KMS-11 (cell line): Measurements from ENCODE around the gene LZTS2.

Source experiments
- H2AFZ ChIP-seq: fragments of 200-600 bp; sonication (generic); 2 replicates; pipeline ENCODE4 v1.6.1; 2016; ENCODE audit warnings: antibody characterized with exemption, mixed run types, low read depth
- H3K27ac ChIP-seq: fragments of 200-600 bp; sonication (generic); 2 replicates; pipeline ENCODE4 v1.6.1; 2016; ENCODE audit warnings: mild to moderate bottlenecking, mixed run types
- H3K27me3 ChIP-seq: fragments of 200-600 bp; sonication (generic); 2 replicates; pipeline ENCODE4 v1.6.1; 2017; ENCODE audit warnings: mild to moderate bottlenecking, low read depth, mixed run types, moderate library complexity; ENCODE audit not compliant: insufficient read depth
- H3K36me3 ChIP-seq: fragments of 200-600 bp; sonication (generic); 2 replicates; pipeline ENCODE4 v1.6.1; 2017; ENCODE audit warnings: mild to moderate bottlenecking, mixed run types; ENCODE audit not compliant: insufficient read depth
- H3K4me1 ChIP-seq: fragments of 200-600 bp; sonication (generic); 2 replicates; pipeline ENCODE4 v1.6.1; 2016; ENCODE audit warnings: mild to moderate bottlenecking, low read depth, mixed run types; ENCODE audit not compliant: poor library complexity, severe bottlenecking
- H3K4me2 ChIP-seq: fragments of 200-600 bp; sonication (generic); 2 replicates; pipeline ENCODE4 v1.7.0; 2016; ENCODE audit warnings: mild to moderate bottlenecking, mixed run types
- H3K4me3 ChIP-seq: fragments of 200-600 bp; sonication (generic); IDR thresholded peaks from 2 replicates; pipeline ENCODE4 v1.6.1; 2017; ENCODE audit warnings: low read depth, low read length, mixed read lengths; ENCODE audit not compliant: insufficient read depth
- H3K79me2 ChIP-seq: fragments of 200-600 bp; sonication (generic); 2 replicates; pipeline ENCODE4 v1.6.1; 2016; ENCODE audit warnings: low read depth, mixed run types; ENCODE audit not compliant: insufficient read depth
- H3K9ac ChIP-seq: fragments of 200-600 bp; sonication (generic); 2 replicates; pipeline ENCODE4 v1.6.1; 2016; ENCODE audit warnings: mild to moderate bottlenecking, mixed run types
- H4K20me1 ChIP-seq: fragments of 200-600 bp; sonication (generic); 2 replicates; pipeline ENCODE4 v1.6.1; 2016; ENCODE audit warnings: mild to moderate bottlenecking, mixed run types; ENCODE audit not compliant: insufficient read depth
- CTCF ChIP-seq: fragments of 200-600 bp; sonication (generic); conservative IDR thresholded peaks from 2 replicates; pipeline ENCODE4 v1.6.1; 2017; ENCODE audit warnings: low read depth, mild to moderate bottlenecking, antibody characterized with exemption, low read length, moderate library complexity, mixed read lengths

LZTS2 gene

GRCh38 chr10:101014230-101014884, 14.7 kb downstream of the LZTS2 start:
- Histone ChIP-seq H3K27ac (no peak overlapping the region), H2AFZ (no peak overlapping the region), H3K79me2 (no peaks in the 10 kb centered on the region), H3K4me1 (peaks cover 15% of the 10 kb centered on the region), H4K20me1 (no peaks in the 10 kb centered on the region), H3K9ac (no peak overlapping the region), H3K36me3 (no peaks in the 10 kb centered on the region), H3K4me3 (no peak overlapping the region), H3K27me3 (peaks cover 9% of the 10 kb centered on the region; the same call in 1 of the 2 replicates), H3K4me2 (no peak overlapping the region)
- peak; percentile 73 for TF ChIP-seq CTCF

- Histone ChIP-seq H3K4me3 (no peak overlapping the region), H3K4me1 (peaks cover 15% of the 10 kb centered on the region), H2AFZ (no peak overlapping the region), H4K20me1 (no peaks in the 10 kb centered on the region), H3K4me2 (no peak overlapping the region), H3K27me3 (peaks cover 11% of the 10 kb centered on the region; the same call in 1 of the 2 replicates), H3K27ac (no peak overlapping the region), H3K9ac (no peak overlapping the region), H3K36me3 (no peaks in the 10 kb centered on the region), H3K79me2 (no peaks in the 10 kb centered on the region)
- TF ChIP-seq CTCF: no peak
Observed at GRCh38 chr10:101014966-101015581, 15.5 kb downstream of the LZTS2 start.

GRCh38 chr10:101015582-101015973, 16.0 kb downstream of the LZTS2 start:
- TF ChIP-seq CTCF: no peak
- H2AFZ ChIP-seq: no peak overlapping the region
- no peak overlapping the region for H3K27ac ChIP-seq
- no peak overlapping the region for H3K4me2 ChIP-seq
- no peak overlapping the region for H3K9ac ChIP-seq
- H4K20me1 ChIP-seq: no peaks in the 10 kb centered on the region
- no peaks in the 10 kb centered on the region for H3K79me2 ChIP-seq
- H3K27me3 ChIP-seq: peaks cover 11% of the 10 kb centered on the region; the same call in 1 of the 2 replicates
- H3K36me3 ChIP-seq: no peaks in the 10 kb centered on the region
- H3K4me1 ChIP-seq: peaks cover 15% of the 10 kb centered on the region
- no peak overlapping the region for H3K4me3 ChIP-seq

- Histone ChIP-seq H3K79me2 (no peaks in the 10 kb centered on the region), H2AFZ (no peak overlapping the region), H3K27ac (no peak overlapping the region), H3K4me3 (no peak overlapping the region), H3K27me3 (peaks cover 11% of the 10 kb centered on the region; the same call in 1 of the 2 replicates), H4K20me1 (no peaks in the 10 kb centered on the region), H3K9ac (no peak overlapping the region), H3K4me1 (peaks cover 15% of the 10 kb centered on the region), H3K36me3 (no peaks in the 10 kb centered on the region), H3K4me2 (no peak overlapping the region)
- TF ChIP-seq CTCF: no peak
Observed at GRCh38 chr10:101016814-101017213, 17.2 kb downstream of the LZTS2 start.
